NK-92 (cell line): ENCODE measurements around the gene PCBP1.
"Not testable (repeated sequence)": the region's sequence is repeated elsewhere in the genome, so short reads cannot be mapped to it uniquely, and the experiment has no call there.

Experiments
- DNase-seq: peaks from one replicate; lab custom pipeline; 2025; ENCODE audit not compliant: unreplicated experiment; lab: John Stamatoyannopoulos, UW

PCBP1 gene

GRCh38 chr2:70086838-70087701 lies at the start of gene PCBP1:
TSS of gene PCBP1 (plus strand) at chr2:70087477. CDS start at chr2:70087744, 267 bp downstream.
- peak; percentile 75 for DNase-seq

GRCh38 chr2:70039366-70039765 lies 47.9 kb upstream of the PCBP1 start:
- no peak for DNase-seq

GRCh38 chr2:70041663-70042062 lies 45.6 kb upstream of the PCBP1 start:
- DNase-seq = no peak

- no peak for DNase-seq
These were observed 45.0 kb upstream of the PCBP1 start for GRCh38 chr2:70042246-70042645.

- no peak for DNase-seq
These were observed 43.9 kb upstream of the PCBP1 start for GRCh38 chr2:70043252-70043875.

GRCh38 chr2:70044290-70045040 lies 42.8 kb upstream of the PCBP1 start:
- no peak for DNase-seq

- DNase-seq = no peak
These were observed 41.9 kb upstream of the PCBP1 start for GRCh38 chr2:70045405-70045804.

- DNase-seq = no peak
These were observed 41.3 kb upstream of the PCBP1 start for GRCh38 chr2:70045932-70046331.

GRCh38 chr2:70046534-70046933 lies 40.7 kb upstream of the PCBP1 start:
- no peak for DNase-seq

- DNase-seq = no peak
These were observed 39.8 kb upstream of the PCBP1 start for GRCh38 chr2:70047451-70047850.

- DNase-seq = no peak
These were observed 38.0 kb upstream of the PCBP1 start for GRCh38 chr2:70049255-70049654.

- DNase-seq = no peak
These were observed 36.4 kb upstream of the PCBP1 start for GRCh38 chr2:70050631-70051425.

GRCh38 chr2:70055259-70055658 lies 32.0 kb upstream of the PCBP1 start:
- DNase-seq = not testable (repeated sequence)

- DNase-seq = no peak
These were observed 26.0 kb upstream of the PCBP1 start for GRCh38 chr2:70061317-70061716.

GRCh38 chr2:70062270-70062669 lies 25.0 kb upstream of the PCBP1 start:
- DNase-seq = no peak

GRCh38 chr2:70068119-70068518 lies 19.2 kb upstream of the PCBP1 start:
- DNase-seq = no peak

- DNase-seq = no peak
These were observed 18.2 kb upstream of the PCBP1 start for GRCh38 chr2:70069049-70069448.

GRCh38 chr2:70070542-70071268 lies 16.6 kb upstream of the PCBP1 start:
- DNase-seq = no peak

GRCh38 chr2:70073493-70073892 lies 13.8 kb upstream of the PCBP1 start:
- DNase-seq = no peak

- DNase-seq = no peak
These were observed 8.9 kb upstream of the PCBP1 start for GRCh38 chr2:70078384-70078783.
